ENCODE results near the gene DLK1.

- no peak for TF ChIP-seq EP300 (IDR thresholded peaks at IDR 0.05; ENCODE audit: borderline replicate concordance)
- no peak for TF ChIP-seq YY1 (IDR thresholded peaks at IDR 0.05; ENCODE audit: low read depth)
- TF ChIP-seq REST (IDR thresholded peaks at IDR 0.05; ENCODE audit: low read depth): no peak
- no peak for TF ChIP-seq TAF1 (IDR thresholded peaks at IDR 0.05; ENCODE audit: low read depth)
- TF ChIP-seq TEAD4 (IDR thresholded peaks at IDR 0.05): no peak
- TF ChIP-seq CREB1 (IDR thresholded peaks at IDR 0.05; ENCODE audit: low read depth): no peak
- no peak for TF ChIP-seq RAD21 (IDR thresholded peaks at IDR 0.05; ENCODE audit: low read depth)
- TF ChIP-seq NFIC (IDR thresholded peaks at IDR 0.05): no peak
- TF ChIP-seq FOXM1 (IDR thresholded peaks at IDR 0.05; ENCODE audit: borderline replicate concordance, low read depth): no peak
- TF ChIP-seq USF1 (IDR thresholded peaks at IDR 0.05): no peak
- TF ChIP-seq MAX (IDR thresholded peaks at IDR 0.05): no peak
- no peak for TF ChIP-seq CEBPB (IDR thresholded peaks at IDR 0.05)
- TF ChIP-seq EGR1 (IDR thresholded peaks at IDR 0.05): no peak
Measured at GRCh38 chr14:100714258-100714892, 12.3 kb upstream of the DLK1 start.
